Measurements from ENCODE around the gene ARHGDIA. TPM values are rescaled to one million over a fixed set of nuclear protein-coding genes. Genes with fewer than 3 reads are reported as not detected.

The ARHGDIA gene
- total and polyA plus RNA-seq, 11 donors = 81.4 to 296 (median 152) TPM

- H3K4me3 ChIP-seq = no peak overlapping the region
- DNase-seq (peak in 1 of 5 donors; percentile 44), ATAC-seq (no peak)
- WGBS, 4 donors = 91 to 94% (median 93%) methylated on average over 14 to 22 of the region's 22 CpGs
- H3K9me3 ChIP-seq = no peaks in the 10 kb centered on the region
- peaks cover 0 to 15% (median 7%) of the 10 kb centered on the region in 12 donors for H3K4me1 ChIP-seq
- peaks cover 0 to 69% (median 58%) of the 10 kb centered on the region in 9 donors for H3K36me3 ChIP-seq
- TF ChIP-seq CTCF (IDR thresholded peaks at IDR 0.05) (no peak), POLR2A (IDR thresholded peaks at IDR 0.05) (no peak)
- no peak overlapping the region for H3K27ac ChIP-seq
- peaks cover 0 to 19% (median 0%) of the 10 kb centered on the region in 9 donors for H3K27me3 ChIP-seq
- intact Hi-C loops (cut with DNase I) = loop anchor here in 1 of 10 donors (5.0 kb wide), 1 partner anchor 52 kb away; no protein-coding TSS in a partner anchor
Measured at GRCh38 chr17:81899514-81900166, 28.5 kb upstream of the ARHGDIA start.

GRCh38 chr17:81898885-81899284 lies 27.7 kb upstream of the ARHGDIA start:
- intact Hi-C loops (cut with DNase I) = loop anchor here in 1 of 10 donors (5.0 kb wide), 1 partner anchor 52 kb away; no protein-coding TSS in a partner anchor
- Histone ChIP-seq H3K27ac (no peak overlapping the region), H3K36me3 (peaks cover 0 to 69% (median 64%) of the 10 kb centered on the region in 9 donors), H3K4me1 (peaks cover 0 to 15% (median 7%) of the 10 kb centered on the region in 12 donors), H3K9me3 (no peaks in the 10 kb centered on the region), H3K4me3 (no peak overlapping the region), H3K27me3 (peaks cover 0 to 19% (median 0%) of the 10 kb centered on the region in 9 donors)
- no peak for ATAC-seq
- WGBS, 4 donors = 89 to 92% (median 91%) methylated on average over 9 of the region's 9 CpGs
- DNase-seq = peak in 1 of 5 donors; percentile 40
- TF ChIP-seq POLR2A (IDR thresholded peaks at IDR 0.05) (no peak), CTCF (IDR thresholded peaks at IDR 0.05) (no peak)

GRCh38 chr17:81898029-81898866 lies 27.1 kb upstream of the ARHGDIA start:
- intact Hi-C loops (cut with DNase I) = loop anchor here in 1 of 10 donors (5.0 kb wide), 1 partner anchor 51 kb away; no protein-coding TSS in a partner anchor
- no peak overlapping the region for H3K27ac ChIP-seq
- H3K4me3 ChIP-seq = no peak overlapping the region
- TF ChIP-seq POLR2A (IDR thresholded peaks at IDR 0.05) (no peak), CTCF (IDR thresholded peaks at IDR 0.05) (no peak)
- peaks cover 0 to 15% (median 7%) of the 10 kb centered on the region in 12 donors for H3K4me1 ChIP-seq
- H3K9me3 ChIP-seq = no peaks in the 10 kb centered on the region
- ATAC-seq (no peak), DNase-seq (peak in 1 of 5 donors; percentile 41)
- H3K36me3 ChIP-seq = peaks cover 0 to 73% (median 64%) of the 10 kb centered on the region in 9 donors
- 87 to 90% (median 89%) methylated on average over 19 of the region's 19 CpGs for WGBS, 4 donors
- peaks cover 0 to 19% (median 0%) of the 10 kb centered on the region in 9 donors for H3K27me3 ChIP-seq

- Histone ChIP-seq H3K36me3 (peaks cover 0 to 71% (median 63%) of the 10 kb centered on the region in 9 donors), H3K4me1 (peaks cover 1 to 20% (median 11%) of the 10 kb centered on the region in 12 donors), H3K4me3 (no peak overlapping the region), H3K27ac (no peak overlapping the region), H3K9me3 (no peaks in the 10 kb centered on the region), H3K27me3 (no peaks in the 10 kb centered on the region)
- DNase-seq (peak in 1 of 5 donors; percentile 29), ATAC-seq (no peak)
- TF ChIP-seq POLR2A (IDR thresholded peaks at IDR 0.05) (no peak), CTCF (IDR thresholded peaks at IDR 0.05) (no peak)
- 90 to 93% (median 91%) methylated on average over 11 of the region's 11 CpGs for WGBS, 4 donors
- intact Hi-C loops (cut with DNase I) = loop anchor here in 1 of 10 donors (5.0 kb wide), 1 partner anchor 48 kb away; no protein-coding TSS in a partner anchor
Measured at GRCh38 chr17:81895400-81895799, 24.3 kb upstream of the ARHGDIA start.

Measured in heart left ventricle (tissue), 16 donors.